Measurements from ENCODE around the gene LMAN1L.

- TF ChIP-seq E2F5 (CRISPR knock-in tag; IDR thresholded peaks at IDR 0.05) (no peak), CTCF (IDR thresholded peaks at IDR 0.05) (no peak), ATF2 (CRISPR knock-in tag; IDR thresholded peaks at IDR 0.05; ENCODE audit: borderline replicate concordance, low read depth) (no peak), MAX (CRISPR knock-in tag; IDR thresholded peaks at IDR 0.05) (no peak), NR3C1 (CRISPR knock-in tag; conservative IDR thresholded peaks at IDR 0.05; ENCODE audit: low read depth) (no peak), CBFB (CRISPR knock-in tag; IDR thresholded peaks at IDR 0.05; ENCODE audit: low read depth) (no peak), SP1 (CRISPR knock-in tag; conservative IDR thresholded peaks at IDR 0.05) (no peak), ATF1 (CRISPR knock-in tag; IDR thresholded peaks at IDR 0.05) (no peak), ZNF416 (CRISPR knock-in tag; IDR thresholded peaks at IDR 0.05) (no peak), ZNF281 (CRISPR knock-in tag; IDR thresholded peaks at IDR 0.05) (no peak)
These were observed 53.5 kb downstream of the LMAN1L start for GRCh38 chr15:74866090-74866489.
